Bronchial epithelial cell (primary cell): Measurements from ENCODE around the gene DNAJA1. TPM values are rescaled to one million over a fixed set of nuclear protein-coding genes. Genes with fewer than 3 reads are reported as not detected.
A peak's percentile ranks its signal among the peaks of the same experiment; 100 is the strongest.
"Not testable (repeated sequence)": the region's sequence is repeated elsewhere in the genome, so short reads cannot be mapped to it uniquely, and the experiment has no call there.

ENCODE experiments used
- DNase-seq: peaks from one replicate; pipeline ENCODE4 v3.0.0-alpha.2; 2010; ENCODE audit warnings: low read depth
- FAIRE-seq: peaks from 2 replicates; lab custom pipeline; 2011; peaks lifted over from hg19 to GRCh38; lab: Jason Lieb, UNC
- H3K27me3 ChIP-seq: 2 replicates; pipeline ENCODE4 v1.5.1; 2011; ENCODE audit warnings: low read length; ENCODE audit not compliant: control insufficient read depth, insufficient read depth
- H3K36me3 ChIP-seq: 2 replicates; pipeline ENCODE4 v1.5.1; 2011; ENCODE audit warnings: low read length; ENCODE audit not compliant: control insufficient read depth, insufficient read depth
- H3K4me3 ChIP-seq: 2 replicates; pipeline ENCODE4 v1.5.1; 2011; ENCODE audit warnings: mild to moderate bottlenecking, low read depth, low read length, control low read depth
- CTCF ChIP-seq: IDR thresholded peaks from 2 replicates; pipeline ENCODE4 v1.5.1; 2011; ENCODE audit warnings: mild to moderate bottlenecking, moderate library complexity, low read length, control low read depth, inconsistent platforms; ENCODE audit not compliant: insufficient read depth, severe bottlenecking
- total RNA-seq: library from RNA; depleted of rRNA; stranded (reverse); fragments of >200 nt; gene quantifications from 2 replicates; pipeline ENCODE4 v1.2.1, GENCODE V29; 2014

The DNAJA1 gene
- total RNA-seq, 1 donor from 2014 or later = 26.1 TPM

DNA sequence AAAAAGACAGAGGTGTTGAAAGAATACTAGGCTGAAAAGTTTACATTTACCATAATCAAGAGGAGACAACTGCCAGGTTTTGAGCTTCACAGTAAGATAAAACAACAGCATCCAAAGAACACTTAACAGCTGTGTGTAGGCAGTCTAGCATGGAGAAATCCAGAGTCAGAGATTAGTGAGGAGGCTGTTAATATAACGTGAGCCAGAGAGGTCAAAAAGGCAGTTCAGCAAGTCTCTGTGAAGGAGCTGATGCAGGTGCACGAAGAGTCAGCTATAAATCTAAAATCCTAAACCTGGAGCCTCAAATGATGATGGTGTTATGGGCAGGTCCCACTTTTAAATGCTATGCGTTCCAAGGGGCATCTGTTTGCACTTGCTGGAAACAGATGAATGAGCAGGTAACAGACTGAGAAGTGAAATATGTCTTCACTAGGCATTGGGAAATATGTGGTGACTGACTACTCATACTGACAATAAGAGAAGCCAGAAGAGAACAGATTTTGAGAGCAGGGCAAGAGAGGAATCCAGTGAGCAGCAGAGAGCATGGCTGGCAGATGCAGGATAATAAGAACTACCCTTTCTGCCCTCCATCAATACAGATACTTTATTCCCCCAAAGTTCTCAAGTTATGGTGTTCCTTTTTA, 32.4 kb upstream of the DNAJA1 start:
- Histone ChIP-seq H3K36me3 (peaks cover 19% of the 10 kb centered on the region), H3K4me3 (no peak overlapping the region), H3K27me3 (no peaks in the 10 kb centered on the region)
- peak; percentile 20 for DNase-seq
- peak; percentile 7 for FAIRE-seq
- TF ChIP-seq CTCF = no peak

DNA sequence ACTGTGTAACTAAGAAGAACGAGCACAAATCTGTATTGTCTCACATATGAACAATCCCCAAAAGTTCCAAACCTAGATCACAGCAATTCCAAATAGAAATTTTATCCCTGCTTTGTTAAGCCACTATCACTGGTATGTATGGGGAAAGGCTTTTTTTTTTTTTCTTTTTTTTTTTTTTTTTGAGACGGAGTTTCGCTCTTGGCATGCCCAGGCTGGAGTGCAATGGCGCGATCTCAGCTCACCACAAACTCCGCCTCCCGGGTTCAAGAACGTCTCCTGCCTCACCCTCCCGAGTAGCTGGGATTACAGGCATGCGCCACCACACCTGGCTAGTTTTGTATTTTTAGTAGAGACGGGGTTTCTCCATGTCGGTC, 24.4 kb upstream of the DNAJA1 start:
- H3K27me3 ChIP-seq, H3K36me3 ChIP-seq, FAIRE-seq: not testable (repeated sequence)
- peak overlapping the region; percentile 66 for H3K4me3 ChIP-seq
- peak; percentile 63 for DNase-seq

DNA sequence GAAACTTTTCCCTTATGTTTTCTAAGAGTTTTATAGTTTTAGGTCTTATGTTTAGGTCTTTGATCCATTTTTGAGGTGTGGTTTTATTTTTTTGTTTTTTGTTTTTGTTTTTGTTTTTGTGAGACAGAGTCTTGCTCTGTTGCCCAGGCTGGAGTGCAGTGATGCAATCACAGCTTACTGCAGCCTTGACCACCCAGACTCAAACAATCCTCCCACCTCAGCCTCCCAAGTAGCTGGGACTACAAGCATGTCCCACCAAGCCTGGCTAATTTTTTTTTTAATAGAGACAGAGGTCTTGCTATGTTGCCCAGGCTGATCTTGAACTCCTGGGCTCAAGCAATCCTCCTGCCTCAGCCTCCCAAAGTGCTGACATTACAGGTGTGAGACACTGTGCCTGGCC, 19.7 kb upstream of the DNAJA1 start:
- H3K4me3 ChIP-seq, FAIRE-seq, H3K27me3 ChIP-seq, DNase-seq, H3K36me3 ChIP-seq: not testable (repeated sequence)

DNA sequence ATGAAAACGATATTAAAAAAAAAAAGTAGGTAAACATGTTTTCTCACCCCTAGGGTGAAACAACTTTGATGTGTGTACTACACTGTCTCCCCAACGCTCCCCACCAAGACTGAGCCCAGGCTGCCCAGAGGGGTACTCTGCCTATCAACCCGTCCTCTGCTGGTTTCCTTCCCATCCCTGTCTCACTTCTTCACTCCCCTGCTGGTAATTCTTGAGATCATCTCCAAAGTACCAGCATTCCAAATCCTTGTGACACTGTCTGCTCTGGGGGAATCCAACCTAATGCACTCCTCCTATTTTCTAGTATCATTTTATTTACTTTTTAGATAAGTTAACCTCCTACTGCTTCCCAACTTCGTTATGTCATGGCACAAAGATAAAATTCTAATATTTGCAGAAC, 17.3 kb upstream of the DNAJA1 start:
- H3K4me3 ChIP-seq = no peak overlapping the region
- H3K27me3 ChIP-seq = no peaks in the 10 kb centered on the region
- no peak for FAIRE-seq
- no peak for TF ChIP-seq CTCF
- peaks cover 2% of the 10 kb centered on the region for H3K36me3 ChIP-seq
- no peak for DNase-seq

DNA sequence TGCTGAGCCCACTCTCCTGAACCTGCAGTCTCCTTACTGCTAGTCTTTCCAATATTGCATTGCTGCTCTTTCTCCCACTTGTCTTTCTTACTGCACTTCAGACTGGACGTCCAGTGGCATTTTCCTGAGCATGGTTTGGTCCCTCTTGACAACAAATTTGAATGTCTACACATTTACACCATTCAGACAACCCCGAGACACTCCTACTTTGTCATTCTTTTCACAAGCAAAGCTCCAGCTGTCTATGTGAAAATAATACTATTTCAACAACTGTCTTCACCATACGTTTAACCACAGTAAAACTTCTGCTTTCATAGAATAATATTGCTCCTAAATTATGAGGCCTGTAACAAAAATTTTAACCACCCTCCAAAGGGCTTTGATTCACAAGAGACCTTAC, 13.2 kb upstream of the DNAJA1 start:
- no peak for TF ChIP-seq CTCF
- FAIRE-seq = peak; percentile 7

GRCh38 chr9:33012328-33013069, 12.6 kb upstream of the DNAJA1 start:
- H3K27me3 ChIP-seq = no peaks in the 10 kb centered on the region
- no peak overlapping the region for H3K4me3 ChIP-seq
- no peak for TF ChIP-seq CTCF
- H3K36me3 ChIP-seq = peaks cover 2% of the 10 kb centered on the region
- no peak for FAIRE-seq
- no peak for DNase-seq

More for the DNA sequence above, 13.2 kb upstream of the DNAJA1 start:
- Histone ChIP-seq H3K4me3 (no peak overlapping the region), H3K27me3 (no peaks in the 10 kb centered on the region), H3K36me3 (peaks cover 2% of the 10 kb centered on the region)
- no peak for DNase-seq
